ENCODE measurements around the gene COL20A1.

Gene COL20A1

DNA sequence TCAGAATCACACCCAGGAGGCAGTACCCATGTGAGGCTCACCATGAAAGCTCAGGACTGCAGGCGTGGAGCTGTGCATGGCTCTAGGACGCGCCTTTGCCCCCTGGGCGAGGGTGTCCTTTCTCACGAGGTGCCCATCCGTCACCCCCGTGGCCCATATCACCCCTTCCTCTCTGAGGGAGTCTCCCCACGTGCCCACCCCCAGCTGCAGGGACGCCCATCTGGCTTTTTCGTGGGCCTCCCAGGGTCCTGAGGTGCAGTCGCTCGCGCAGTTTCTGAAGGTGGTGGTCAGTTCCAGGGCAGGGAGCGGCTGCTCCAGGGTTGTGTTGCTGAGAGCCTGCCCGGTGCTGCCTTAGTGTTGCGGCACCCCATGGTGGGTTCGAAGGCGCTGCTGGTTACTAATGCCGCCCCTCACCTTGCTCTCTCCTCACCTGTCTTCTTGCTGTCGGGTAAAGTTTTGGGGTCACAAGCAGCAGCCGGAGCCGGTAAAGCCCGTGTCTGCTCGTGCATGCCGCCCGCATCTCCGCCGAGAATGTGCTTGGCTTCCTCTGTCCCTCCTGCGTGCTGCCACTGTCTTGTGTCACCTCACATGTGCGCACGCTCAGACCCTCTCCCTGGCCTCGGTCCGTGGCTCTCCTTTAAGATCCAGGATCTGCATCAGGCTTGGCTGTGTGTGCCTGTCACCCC lies 9.4 kb upstream of the COL20A1 start:
- no peaks in the 10 kb centered on the region for H3K9me3 ChIP-seq (ENCODE audit: control insufficient read depth, insufficient read depth, low read depth, low read length)
- H3K4me1 ChIP-seq (ENCODE audit: control insufficient read depth, insufficient read depth, low read length), result no peaks in the 10 kb centered on the region
- no peak overlapping the region for H3K27ac ChIP-seq (ENCODE audit: extremely low read depth, low read depth, low read length)
- no peak overlapping the region for H3K4me3 ChIP-seq (ENCODE audit: low read depth, low read length)
- H3K36me3 ChIP-seq (ENCODE audit: control insufficient read depth in 2 of 2, insufficient read depth in 1 of 2, low read length in 2 of 2), result peaks cover 10 to 95% of the 10 kb centered on the region in 2 experiments; a peak in 2 of 3 replicates
- POLR2A ChIA-PET, result no interaction called here
- CTCF ChIA-PET, result interaction anchor here (0.7 kb wide), 1 partner anchor 275 kb away, joined by 5 read pairs; no protein-coding TSS in a partner anchor
- TF ChIP-seq ZNF266 (tag by site-specific recombination; IDR thresholded peaks at IDR 0.05; ENCODE audit: low read depth) (no peak), ZNF658 (tag by site-specific recombination; IDR thresholded peaks at IDR 0.05) (no peak), WT1 (tag by site-specific recombination; IDR thresholded peaks at IDR 0.05) (no peak), ZNF548 (tag by site-specific recombination; IDR thresholded peaks at IDR 0.05) (no peak), ZNF121 (tag by site-specific recombination; IDR thresholded peaks at IDR 0.05) (no peak), ZBTB7A (tag by site-specific recombination; IDR thresholded peaks at IDR 0.05; ENCODE audit: low read depth) (no peak)
- TF ChIP-seq, protein P1, sequence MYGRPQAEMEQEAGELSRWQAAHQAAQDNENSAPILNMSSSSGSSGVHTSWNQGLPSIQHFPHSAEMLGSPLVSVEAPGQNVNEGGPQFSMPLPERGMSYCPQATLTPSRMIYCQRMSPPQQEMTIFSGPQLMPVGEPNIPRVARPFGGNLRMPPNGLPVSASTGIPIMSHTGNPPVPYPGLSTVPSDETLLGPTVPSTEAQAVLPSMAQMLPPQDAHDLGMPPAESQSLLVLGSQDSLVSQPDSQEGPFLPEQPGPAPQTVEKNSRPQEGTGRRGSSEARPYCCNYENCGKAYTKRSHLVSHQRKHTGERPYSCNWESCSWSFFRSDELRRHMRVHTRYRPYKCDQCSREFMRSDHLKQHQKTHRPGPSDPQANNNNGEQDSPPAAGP (tag by site-specific recombination; IDR thresholded peaks at IDR 0.05), result no peak

DNA sequence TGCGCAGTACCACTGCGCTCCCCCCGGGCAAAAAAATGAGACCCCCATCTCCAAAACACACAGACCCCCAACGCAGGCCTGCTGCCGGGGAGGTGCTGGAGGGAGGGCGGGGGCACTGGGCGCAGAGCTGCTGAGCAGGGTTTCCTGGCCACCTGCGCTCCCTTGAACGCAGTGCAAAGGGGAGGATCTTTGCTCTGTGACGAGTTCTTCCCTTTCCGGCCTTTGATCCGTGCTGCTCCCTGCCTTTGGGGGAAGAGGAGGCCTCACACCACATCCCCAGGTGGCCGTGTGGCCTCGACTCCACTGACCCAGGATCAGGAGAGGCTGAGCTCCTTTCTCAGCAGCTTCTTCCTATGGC lies 8.9 kb upstream of the COL20A1 start:
- CTCF ChIA-PET, result interaction anchor here (0.7 to 1.5 kb wide), 2 partner anchors 61 to 275 kb away, joined by 4 to 5 read pairs; no protein-coding TSS in a partner anchor
- POLR2A ChIA-PET, result no interaction called here
- Histone ChIP-seq H3K4me1 (ENCODE audit: control insufficient read depth, insufficient read depth, low read length) (no peaks in the 10 kb centered on the region), H3K9me3 (ENCODE audit: control insufficient read depth, insufficient read depth, low read depth, low read length) (no peaks in the 10 kb centered on the region), H3K27ac (ENCODE audit: extremely low read depth, low read depth, low read length) (no peak overlapping the region), H3K36me3 (ENCODE audit: control insufficient read depth in 2 of 2, insufficient read depth in 1 of 2, low read length in 2 of 2) (peaks cover 9 to 95% of the 10 kb centered on the region in 2 experiments; a peak in 2 of 3 replicates), H3K4me3 (ENCODE audit: low read depth, low read length) (no peak overlapping the region)
- TF ChIP-seq KLF10 (tag by site-specific recombination; IDR thresholded peaks at IDR 0.05) (no peak), ZFP37 (tag by site-specific recombination; IDR thresholded peaks at IDR 0.05) (no peak), ZNF302 (tag by site-specific recombination; IDR thresholded peaks at IDR 0.05; ENCODE audit: low read depth) (no peak), ZBTB8A (tag by site-specific recombination; IDR thresholded peaks at IDR 0.05) (no peak), ZNF830 (tag by site-specific recombination; IDR thresholded peaks at IDR 0.05; ENCODE audit: low read depth) (no peak), ZNF677 (tag by site-specific recombination; IDR thresholded peaks at IDR 0.05) (no peak), ZNF544 (tag by site-specific recombination; IDR thresholded peaks at IDR 0.05) (no peak), ZNF121 (tag by site-specific recombination; IDR thresholded peaks at IDR 0.05) (no peak), ZSCAN30 (tag by site-specific recombination; IDR thresholded peaks at IDR 0.05) (no peak), ZNF433 (tag by site-specific recombination; IDR thresholded peaks at IDR 0.05; ENCODE audit: low read depth) (no peak), KLF7 (tag by site-specific recombination; IDR thresholded peaks at IDR 0.05; ENCODE audit: borderline replicate concordance) (no peak), ZNF248 (tag by site-specific recombination; IDR thresholded peaks at IDR 0.05) (no peak), ZNF529 (tag by site-specific recombination; IDR thresholded peaks at IDR 0.05; ENCODE audit: insufficient replicate concordance) (no peak)
- TF ChIP-seq, protein P2, sequence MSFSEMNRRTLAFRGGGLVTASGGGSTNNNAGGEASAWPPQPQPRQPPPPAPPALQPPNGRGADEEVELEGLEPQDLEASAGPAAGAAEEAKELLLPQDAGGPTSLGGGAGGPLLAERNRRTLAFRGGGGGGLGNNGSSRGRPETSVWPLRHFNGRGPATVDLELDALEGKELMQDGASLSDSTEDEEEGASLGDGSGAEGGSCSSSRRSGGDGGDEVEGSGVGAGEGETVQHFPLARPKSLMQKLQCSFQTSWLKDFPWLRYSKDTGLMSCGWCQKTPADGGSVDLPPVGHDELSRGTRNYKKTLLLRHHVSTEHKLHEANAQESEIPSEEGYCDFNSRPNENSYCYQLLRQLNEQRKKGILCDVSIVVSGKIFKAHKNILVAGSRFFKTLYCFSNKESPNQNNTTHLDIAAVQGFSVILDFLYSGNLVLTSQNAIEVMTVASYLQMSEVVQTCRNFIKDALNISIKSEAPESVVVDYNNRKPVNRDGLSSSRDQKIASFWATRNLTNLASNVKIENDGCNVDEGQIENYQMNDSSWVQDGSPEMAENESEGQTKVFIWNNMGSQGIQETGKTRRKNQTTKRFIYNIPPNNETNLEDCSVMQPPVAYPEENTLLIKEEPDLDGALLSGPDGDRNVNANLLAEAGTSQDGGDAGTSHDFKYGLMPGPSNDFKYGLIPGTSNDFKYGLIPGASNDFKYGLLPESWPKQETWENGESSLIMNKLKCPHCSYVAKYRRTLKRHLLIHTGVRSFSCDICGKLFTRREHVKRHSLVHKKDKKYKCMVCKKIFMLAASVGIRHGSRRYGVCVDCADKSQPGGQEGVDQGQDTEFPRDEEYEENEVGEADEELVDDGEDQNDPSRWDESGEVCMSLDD (tag by site-specific recombination; IDR thresholded peaks at IDR 0.05), result no peak
- TF ChIP-seq, protein P3, sequence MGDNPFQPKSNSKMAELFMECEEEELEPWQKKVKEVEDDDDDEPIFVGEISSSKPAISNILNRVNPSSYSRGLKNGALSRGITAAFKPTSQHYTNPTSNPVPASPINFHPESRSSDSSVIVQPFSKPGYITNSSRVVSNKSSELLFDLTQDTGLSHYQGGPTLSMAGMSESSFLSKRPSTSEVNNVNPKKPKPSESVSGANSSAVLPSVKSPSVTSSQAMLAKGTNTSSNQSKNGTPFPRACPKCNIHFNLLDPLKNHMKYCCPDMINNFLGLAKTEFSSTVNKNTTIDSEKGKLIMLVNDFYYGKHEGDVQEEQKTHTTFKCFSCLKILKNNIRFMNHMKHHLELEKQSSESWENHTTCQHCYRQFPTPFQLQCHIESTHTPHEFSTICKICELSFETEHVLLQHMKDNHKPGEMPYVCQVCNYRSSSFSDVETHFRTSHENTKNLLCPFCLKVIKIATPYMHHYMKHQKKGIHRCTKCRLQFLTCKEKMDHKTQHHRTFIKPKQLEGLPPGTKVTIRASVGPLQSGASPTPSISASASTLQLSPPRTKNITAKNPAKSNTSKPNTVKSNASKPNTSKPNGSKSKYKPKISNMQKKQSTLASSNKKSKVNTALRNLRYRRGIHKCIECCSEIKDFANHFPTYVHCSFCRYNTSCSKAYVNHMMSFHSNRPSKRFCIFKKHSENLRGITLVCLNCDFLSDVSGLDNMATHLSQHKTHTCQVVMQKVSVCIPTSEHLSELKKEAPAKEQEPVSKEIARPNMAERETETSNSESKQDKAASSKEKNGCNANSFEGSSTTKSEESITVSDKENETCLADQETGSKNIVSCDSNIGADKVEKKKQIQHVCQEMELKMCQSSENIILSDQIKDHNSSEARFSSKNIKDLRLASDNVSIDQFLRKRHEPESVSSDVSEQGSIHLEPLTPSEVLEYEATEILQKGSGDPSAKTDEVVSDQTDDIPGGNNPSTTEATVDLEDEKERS (tag by site-specific recombination; IDR thresholded peaks at IDR 0.05), result no peak
- TF ChIP-seq, protein P4, sequence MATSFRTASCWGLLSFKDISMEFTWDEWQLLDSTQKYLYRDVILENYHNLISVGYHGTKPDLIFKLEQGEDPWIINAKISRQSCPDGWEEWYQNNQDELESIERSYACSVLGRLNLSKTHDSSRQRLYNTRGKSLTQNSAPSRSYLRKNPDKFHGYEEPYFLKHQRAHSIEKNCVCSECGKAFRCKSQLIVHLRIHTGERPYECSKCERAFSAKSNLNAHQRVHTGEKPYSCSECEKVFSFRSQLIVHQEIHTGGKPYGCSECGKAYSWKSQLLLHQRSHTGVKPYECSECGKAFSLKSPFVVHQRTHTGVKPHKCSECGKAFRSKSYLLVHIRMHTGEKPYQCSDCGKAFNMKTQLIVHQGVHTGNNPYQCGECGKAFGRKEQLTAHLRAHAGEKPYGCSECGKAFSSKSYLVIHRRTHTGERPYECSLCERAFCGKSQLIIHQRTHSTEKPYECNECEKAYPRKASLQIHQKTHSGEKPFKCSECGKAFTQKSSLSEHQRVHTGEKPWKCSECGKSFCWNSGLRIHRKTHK (tag by site-specific recombination; IDR thresholded peaks at IDR 0.05), result no peak

Measured in HEK293 (cell line).